Osteocyte (in vitro differentiated cells): ENCODE measurements around the gene CCDC107. TPM values are rescaled to one million over a fixed set of nuclear protein-coding genes. Genes with fewer than 3 reads are reported as not detected.
A peak's percentile ranks its signal among the peaks of the same experiment; 100 is the strongest.

ENCODE experiments used
- DNase-seq: peaks from one replicate; pipeline ENCODE4 v3.0.0; 2021; ENCODE audit warnings: mixed read lengths; ENCODE audit not compliant: unreplicated experiment; ENCODE audit errors: extremely low spot score
- H3K27ac Mint-ChIP-seq: one replicate; pipeline ENCODE4 v1.8.0; 2021; ENCODE audit warnings: mild to moderate bottlenecking, mixed read lengths; ENCODE audit not compliant: unreplicated experiment
- H3K27me3 Mint-ChIP-seq: one replicate; pipeline ENCODE4 v1.8.0; 2021; ENCODE audit warnings: mixed read lengths; ENCODE audit not compliant: unreplicated experiment
- H3K36me3 Mint-ChIP-seq: one replicate; pipeline ENCODE4 v1.8.0; 2021; ENCODE audit warnings: mixed read lengths; ENCODE audit not compliant: unreplicated experiment
- H3K4me1 Mint-ChIP-seq: one replicate; pipeline ENCODE4 v1.8.0; 2021; ENCODE audit warnings: mixed read lengths; ENCODE audit not compliant: unreplicated experiment
- H3K4me3 Mint-ChIP-seq: one replicate; pipeline ENCODE4 v1.8.0; 2021; ENCODE audit warnings: mild to moderate bottlenecking, moderate library complexity, mixed read lengths; ENCODE audit not compliant: unreplicated experiment
- H3K9me3 Mint-ChIP-seq: one replicate; pipeline ENCODE4 v1.8.0; 2021; ENCODE audit warnings: mixed read lengths; ENCODE audit not compliant: unreplicated experiment
- total RNA-seq: library from RNA; stranded (reverse); gene quantifications from 2 replicates; pipeline ENCODE4 v1.2.1, GENCODE V29; 2021
- TF ChIP-seq, protein P1 (sequence below): fragments of 200-600 bp; sonication (generic); IDR thresholded peaks from 2 replicates; pipeline ENCODE4 v1.5.0; 2021; ENCODE audit warnings: antibody characterized with exemption, mild to moderate bottlenecking, moderate library complexity

Gene CCDC107
- total RNA-seq, 1 donor from 2014 or later: 31.3 TPM

DNA sequence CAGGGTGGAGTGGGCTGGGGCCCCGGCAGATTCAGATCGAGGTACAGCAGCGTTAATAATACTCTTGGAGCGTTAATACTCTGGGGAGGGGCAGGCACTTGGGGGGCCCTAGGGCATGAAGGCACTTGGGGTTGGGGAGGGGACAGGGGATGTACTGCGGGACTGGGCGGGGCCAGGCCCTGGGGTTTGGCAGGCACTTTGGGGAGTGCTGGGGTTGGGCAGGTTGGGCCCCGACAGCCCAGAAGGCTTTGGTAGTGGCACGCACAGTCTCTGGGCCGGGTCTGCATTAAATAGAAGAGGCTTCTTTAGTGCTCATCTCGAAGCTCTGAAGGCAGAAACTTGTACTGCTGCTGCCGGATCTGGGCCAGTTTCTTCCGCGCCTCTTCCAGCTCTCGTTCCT lies 39.4 kb downstream of the CCDC107 start:
- H3K27me3 Mint-ChIP-seq: no peaks in the 10 kb centered on the region
- peaks cover 15% of the 10 kb centered on the region for H3K36me3 Mint-ChIP-seq
- peak overlapping the region; percentile 4 for H3K27ac Mint-ChIP-seq
- H3K4me3 Mint-ChIP-seq: no peak overlapping the region
- H3K4me1 Mint-ChIP-seq: peaks cover 2% of the 10 kb centered on the region
- H3K9me3 Mint-ChIP-seq: no peaks in the 10 kb centered on the region
- DNase-seq: no peak
- TF ChIP-seq, protein P1, sequence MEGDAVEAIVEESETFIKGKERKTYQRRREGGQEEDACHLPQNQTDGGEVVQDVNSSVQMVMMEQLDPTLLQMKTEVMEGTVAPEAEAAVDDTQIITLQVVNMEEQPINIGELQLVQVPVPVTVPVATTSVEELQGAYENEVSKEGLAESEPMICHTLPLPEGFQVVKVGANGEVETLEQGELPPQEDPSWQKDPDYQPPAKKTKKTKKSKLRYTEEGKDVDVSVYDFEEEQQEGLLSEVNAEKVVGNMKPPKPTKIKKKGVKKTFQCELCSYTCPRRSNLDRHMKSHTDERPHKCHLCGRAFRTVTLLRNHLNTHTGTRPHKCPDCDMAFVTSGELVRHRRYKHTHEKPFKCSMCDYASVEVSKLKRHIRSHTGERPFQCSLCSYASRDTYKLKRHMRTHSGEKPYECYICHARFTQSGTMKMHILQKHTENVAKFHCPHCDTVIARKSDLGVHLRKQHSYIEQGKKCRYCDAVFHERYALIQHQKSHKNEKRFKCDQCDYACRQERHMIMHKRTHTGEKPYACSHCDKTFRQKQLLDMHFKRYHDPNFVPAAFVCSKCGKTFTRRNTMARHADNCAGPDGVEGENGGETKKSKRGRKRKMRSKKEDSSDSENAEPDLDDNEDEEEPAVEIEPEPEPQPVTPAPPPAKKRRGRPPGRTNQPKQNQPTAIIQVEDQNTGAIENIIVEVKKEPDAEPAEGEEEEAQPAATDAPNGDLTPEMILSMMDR: no peak

DNA sequence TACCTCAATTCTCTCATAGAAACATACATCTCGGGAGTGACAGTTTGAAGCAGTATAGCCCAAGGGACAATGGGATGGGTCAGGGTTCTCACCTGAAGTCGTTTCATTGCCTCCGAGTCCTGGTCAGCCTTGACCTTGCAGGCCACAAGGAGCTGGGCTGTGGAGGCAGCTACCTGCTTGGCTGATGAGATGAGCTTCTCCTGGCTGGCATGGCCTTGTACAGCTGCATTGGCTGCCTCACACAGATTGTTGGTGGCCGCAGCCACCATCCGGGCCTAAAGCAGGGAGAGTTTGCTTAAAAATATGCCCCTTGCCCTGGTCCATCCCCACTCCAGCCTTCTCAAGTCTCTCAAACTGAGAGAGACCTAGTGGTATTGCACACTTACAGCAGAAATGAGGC lies 40.1 kb downstream of the CCDC107 start:
- TF ChIP-seq, protein P1: no peak
- Mint-ChIP-seq H3K27me3 (no peaks in the 10 kb centered on the region), H3K36me3 (peaks cover 20% of the 10 kb centered on the region), H3K4me3 (no peak overlapping the region), H3K4me1 (peaks cover 2% of the 10 kb centered on the region), H3K27ac (no peak overlapping the region), H3K9me3 (no peaks in the 10 kb centered on the region)
- DNase-seq: no peak

DNA sequence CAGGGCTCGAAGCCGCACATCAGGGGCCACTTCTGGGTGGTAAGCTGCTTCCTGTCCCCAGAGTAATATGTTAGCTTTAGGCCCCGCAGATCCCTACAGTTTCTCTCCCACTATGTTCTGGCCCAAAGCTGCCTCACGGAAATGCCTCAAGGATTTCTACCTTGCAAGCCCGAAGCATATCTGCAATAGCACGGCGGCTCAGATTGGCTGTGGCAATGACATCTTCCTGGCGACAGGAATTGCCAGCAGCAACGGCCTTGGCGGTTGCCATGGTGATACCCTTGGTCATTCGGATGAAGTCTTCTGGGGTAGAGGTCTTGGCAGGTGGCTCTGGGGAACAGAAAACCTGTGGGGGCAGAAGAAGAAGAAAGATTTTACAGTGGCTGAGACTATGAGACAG lies 41.9 kb downstream of the CCDC107 start:
- no peaks in the 10 kb centered on the region for H3K9me3 Mint-ChIP-seq
- H3K27ac Mint-ChIP-seq: no peak overlapping the region
- peaks cover 2% of the 10 kb centered on the region for H3K4me1 Mint-ChIP-seq
- H3K27me3 Mint-ChIP-seq: no peaks in the 10 kb centered on the region
- H3K4me3 Mint-ChIP-seq: no peak overlapping the region
- TF ChIP-seq, protein P1: no peak
- H3K36me3 Mint-ChIP-seq: peaks cover 36% of the 10 kb centered on the region
- no peak for DNase-seq

DNA sequence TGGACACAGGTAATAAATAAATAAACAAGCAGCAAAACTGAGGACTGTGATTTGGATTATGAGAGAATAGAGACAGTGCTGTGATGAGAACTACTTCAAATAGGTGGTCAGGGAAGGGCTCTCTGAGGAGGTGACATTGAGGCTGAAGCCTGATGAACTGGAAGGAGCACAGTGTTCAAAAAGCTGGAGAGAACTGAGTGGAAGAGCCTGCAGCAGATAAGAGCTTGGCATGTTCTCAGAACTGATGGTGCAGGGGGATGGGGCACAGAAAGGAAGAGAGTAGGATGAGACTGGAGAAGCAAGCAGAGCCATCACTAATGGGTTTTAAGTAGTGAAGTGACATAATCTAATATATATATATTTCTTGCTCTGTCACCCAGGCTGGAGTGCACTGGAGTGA lies 42.9 kb downstream of the CCDC107 start:
- Mint-ChIP-seq H3K27ac (no peak overlapping the region), H3K36me3 (peaks cover 36% of the 10 kb centered on the region), H3K4me3 (no peak overlapping the region), H3K9me3 (no peaks in the 10 kb centered on the region), H3K4me1 (peaks cover 2% of the 10 kb centered on the region), H3K27me3 (no peaks in the 10 kb centered on the region)
- TF ChIP-seq, protein P1: no peak
- DNase-seq: no peak

DNA sequence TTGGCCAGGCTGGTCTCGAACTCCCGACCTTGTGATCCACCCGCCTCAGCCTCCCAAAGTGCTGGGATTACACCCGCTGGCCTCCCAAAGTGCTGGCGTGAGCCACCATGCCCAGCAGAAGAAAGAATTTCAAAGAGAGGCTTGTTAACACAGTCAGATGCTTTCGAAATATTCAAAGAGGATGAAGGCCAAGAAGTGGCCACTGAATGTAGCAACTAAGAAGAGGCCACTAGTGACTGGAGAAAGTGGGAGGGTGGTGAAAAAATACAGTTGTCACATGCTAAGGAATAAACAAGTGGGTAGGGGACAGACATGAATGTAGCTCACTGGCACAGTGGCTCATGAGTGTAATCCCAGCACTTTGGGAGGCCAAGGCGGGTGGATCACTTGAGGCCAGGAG lies 44.6 kb downstream of the CCDC107 start:
- Mint-ChIP-seq H3K4me1 (no peaks in the 10 kb centered on the region), H3K27ac (no peak overlapping the region), H3K27me3 (no peaks in the 10 kb centered on the region)

More for the DNA sequence above, 44.6 kb downstream of the CCDC107 start:
- H3K36me3 Mint-ChIP-seq: peaks cover 40% of the 10 kb centered on the region
- H3K9me3 Mint-ChIP-seq: no peaks in the 10 kb centered on the region
- TF ChIP-seq, protein P1: no peak
- DNase-seq: no peak
- no peak overlapping the region for H3K4me3 Mint-ChIP-seq
